ENCODE data around the gene CYP26C1. TPM values are rescaled to one million over a fixed set of nuclear protein-coding genes. Genes with fewer than 3 reads are reported as not detected.
"Not testable (repeated sequence)": the region's sequence is repeated elsewhere in the genome, so short reads cannot be mapped to it uniquely, and the experiment has no call there.

CYP26C1 gene
- total RNA-seq, 1 experiment from 2014 or later: 0.45 TPM

- no TSS peak for BruUV-seq (replicated peaks)
- CTCF ChIA-PET: no interaction called here
- no peaks in the 10 kb centered on the region for H3K27me3 Mint-ChIP-seq (ENCODE audit: unreplicated experiment)
- no peaks in the 10 kb centered on the region for H3K4me1 Mint-ChIP-seq (ENCODE audit: low read depth, unreplicated experiment)
- H3K36me3 Mint-ChIP-seq (ENCODE audit: insufficient read depth, unreplicated experiment): no peaks in the 10 kb centered on the region
- intact Hi-C loops (cut with micrococcal nuclease; ENCODE audit: unreplicated experiment): no loop called here
- no peak for DNase-seq
- TF ChIP-seq CTCF (IDR thresholded peaks at IDR 0.05; ENCODE audit: unreplicated experiment): no peak
- no peaks in the 10 kb centered on the region for H3K9me3 Mint-ChIP-seq (ENCODE audit: low read depth, unreplicated experiment)
- no peak overlapping the region for H3K4me3 Mint-ChIP-seq (ENCODE audit: low read depth, unreplicated experiment)
- H3K27ac Mint-ChIP-seq (ENCODE audit: unreplicated experiment): no peak overlapping the region
Observed at GRCh38 chr10:93096901-93097300, 36.3 kb downstream of the CYP26C1 start.

GRCh38 chr10:93097386-93097785 is 36.8 kb downstream of the CYP26C1 start:
- Mint-ChIP-seq H3K36me3 (ENCODE audit: insufficient read depth, unreplicated experiment) (no peaks in the 10 kb centered on the region), H3K27me3 (ENCODE audit: unreplicated experiment) (no peaks in the 10 kb centered on the region), H3K9me3 (ENCODE audit: low read depth, unreplicated experiment) (no peaks in the 10 kb centered on the region), H3K27ac (ENCODE audit: unreplicated experiment) (no peak overlapping the region), H3K4me3 (ENCODE audit: low read depth, unreplicated experiment) (no peak overlapping the region), H3K4me1 (ENCODE audit: low read depth, unreplicated experiment) (no peaks in the 10 kb centered on the region)
- intact Hi-C loops (cut with micrococcal nuclease; ENCODE audit: unreplicated experiment): no loop called here
- no TSS peak for BruUV-seq (replicated peaks)
- CTCF ChIA-PET: no interaction called here
- DNase-seq: no peak
- no peak for TF ChIP-seq CTCF (IDR thresholded peaks at IDR 0.05; ENCODE audit: unreplicated experiment)

- no peaks in the 10 kb centered on the region for H3K4me1 Mint-ChIP-seq (ENCODE audit: low read depth, unreplicated experiment)
- DNase-seq: no peak
- CTCF ChIA-PET: no interaction called here
- H3K4me3 Mint-ChIP-seq (ENCODE audit: low read depth, unreplicated experiment): no peak overlapping the region
- intact Hi-C loops (cut with micrococcal nuclease; ENCODE audit: unreplicated experiment): no loop called here
- no peaks in the 10 kb centered on the region for H3K27me3 Mint-ChIP-seq (ENCODE audit: unreplicated experiment)
- H3K9me3 Mint-ChIP-seq (ENCODE audit: low read depth, unreplicated experiment): no peaks in the 10 kb centered on the region
- BruUV-seq (replicated peaks): no TSS peak
- TF ChIP-seq CTCF (IDR thresholded peaks at IDR 0.05; ENCODE audit: unreplicated experiment): no peak
- no peaks in the 10 kb centered on the region for H3K36me3 Mint-ChIP-seq (ENCODE audit: insufficient read depth, unreplicated experiment)
- H3K27ac Mint-ChIP-seq (ENCODE audit: unreplicated experiment): no peak overlapping the region
Observed at GRCh38 chr10:93098816-93099215, 38.2 kb downstream of the CYP26C1 start.

- peak; percentile 10 for DNase-seq
- Mint-ChIP-seq H3K27me3 (ENCODE audit: unreplicated experiment) (no peaks in the 10 kb centered on the region), H3K4me1 (ENCODE audit: low read depth, unreplicated experiment) (no peaks in the 10 kb centered on the region), H3K9me3 (ENCODE audit: low read depth, unreplicated experiment) (no peaks in the 10 kb centered on the region), H3K27ac (ENCODE audit: unreplicated experiment) (no peak overlapping the region), H3K4me3 (ENCODE audit: low read depth, unreplicated experiment) (no peak overlapping the region), H3K36me3 (ENCODE audit: insufficient read depth, unreplicated experiment) (no peaks in the 10 kb centered on the region)
- intact Hi-C loops (cut with micrococcal nuclease; ENCODE audit: unreplicated experiment): no loop called here
- no peak for TF ChIP-seq CTCF (IDR thresholded peaks at IDR 0.05; ENCODE audit: unreplicated experiment)
- CTCF ChIA-PET: no interaction called here
- BruUV-seq (replicated peaks): no TSS peak
Observed at GRCh38 chr10:93099670-93100069, 39.1 kb downstream of the CYP26C1 start.

- H3K4me1 Mint-ChIP-seq (ENCODE audit: low read depth, unreplicated experiment); CTCF ChIA-PET; BruUV-seq (replicated peaks): not testable (repeated sequence)
Observed at GRCh38 chr10:93101148-93101547, 40.5 kb downstream of the CYP26C1 start.

More at GRCh38 chr10:93101148-93101547, 40.5 kb downstream of the CYP26C1 start:
- intact Hi-C loops (cut with micrococcal nuclease; ENCODE audit: unreplicated experiment); H3K27ac Mint-ChIP-seq (ENCODE audit: unreplicated experiment); DNase-seq; H3K36me3 Mint-ChIP-seq (ENCODE audit: insufficient read depth, unreplicated experiment); H3K27me3 Mint-ChIP-seq (ENCODE audit: unreplicated experiment); H3K4me3 Mint-ChIP-seq (ENCODE audit: low read depth, unreplicated experiment); H3K9me3 Mint-ChIP-seq (ENCODE audit: low read depth, unreplicated experiment): not testable (repeated sequence)
